HG02870 (cell line): Measurements from ENCODE around the gene CDHR2.

Experiments used
- ATAC-seq: cut with Tn5 transposase; IDR thresholded peaks from one replicate; pipeline ENCODE4 v1.9.1; 2021; ENCODE audit warnings: mild to moderate bottlenecking, moderate library complexity; ENCODE audit not compliant: unreplicated experiment

The CDHR2 gene

GRCh38 chr5:176637556-176637955 is 88.4 kb downstream of the CDHR2 start:
- no peak for ATAC-seq

GRCh38 chr5:176638437-176638836 is 89.3 kb downstream of the CDHR2 start:
- no peak for ATAC-seq

- ATAC-seq: no peak
Observed at GRCh38 chr5:176639208-176639607, 90.1 kb downstream of the CDHR2 start.

GRCh38 chr5:176639981-176640380 is 90.8 kb downstream of the CDHR2 start:
- ATAC-seq: no peak

- ATAC-seq: no peak
Observed at GRCh38 chr5:176640616-176641015, 91.5 kb downstream of the CDHR2 start.

GRCh38 chr5:176642675-176643490 is 93.7 kb downstream of the CDHR2 start:
- ATAC-seq: no peak

GRCh38 chr5:176643491-176644219 is 94.5 kb downstream of the CDHR2 start:
- no peak for ATAC-seq

- no peak for ATAC-seq
Observed at GRCh38 chr5:176644294-176644693, 95.2 kb downstream of the CDHR2 start.

GRCh38 chr5:176644878-176645670 is 95.9 kb downstream of the CDHR2 start:
- ATAC-seq: no peak
